Caki2 (cell line): ENCODE measurements around the gene CCDC197. TPM values are rescaled to one million over a fixed set of nuclear protein-coding genes. Genes with fewer than 3 reads are reported as not detected.

Experiments used
- DNase-seq: peaks from one replicate; pipeline ENCODE4 v3.0.0-alpha.2; 2015; ENCODE audit warnings: low read depth
- in situ Hi-C: cut with HindIII; loops from 2 replicates; pipeline ENCODE4 v1.10.0; 2016; ENCODE audit warnings: low sequenced_read_pairs, low pct_unique_long_range_greater_than_20kb, mixed read lengths
- total RNA-seq: library from RNA; depleted of rRNA; stranded (reverse); fragments of >200 nt; shearing (Covaris generic); gene quantifications from 2 replicates; pipeline ENCODE4 v1.2.3, GENCODE V29; 2014; ENCODE audit warnings: low replicate concordance

Gene CCDC197
- total RNA-seq, 1 experiment from 2014 or later = not detected

GRCh38 chr14:94045101-94045500 is 48.0 kb downstream of the CCDC197 start:
- no peak for DNase-seq
- in situ Hi-C loops = no loop called here

- in situ Hi-C loops = no loop called here
These were observed 48.7 kb downstream of the CCDC197 start for GRCh38 chr14:94045563-94046345.

GRCh38 chr14:94046696-94047250 is 49.7 kb downstream of the CCDC197 start:
- no peak for DNase-seq
- in situ Hi-C loops = no loop called here

More at GRCh38 chr14:94045563-94046345, 48.7 kb downstream of the CCDC197 start:
- DNase-seq = no peak

GRCh38 chr14:94047581-94047980 is 50.5 kb downstream of the CCDC197 start:
- in situ Hi-C loops = no loop called here

GRCh38 chr14:94048691-94049624 is 51.9 kb downstream of the CCDC197 start:
- in situ Hi-C loops = no loop called here
- DNase-seq = no peak

More at GRCh38 chr14:94047581-94047980, 50.5 kb downstream of the CCDC197 start:
- no peak for DNase-seq

GRCh38 chr14:94049625-94050023 is 52.5 kb downstream of the CCDC197 start:
- in situ Hi-C loops = no loop called here
- DNase-seq = no peak

GRCh38 chr14:94050231-94050880 is 53.3 kb downstream of the CCDC197 start:
- in situ Hi-C loops = no loop called here
- no peak for DNase-seq

- in situ Hi-C loops = no loop called here
- DNase-seq = no peak
These were observed 54.0 kb downstream of the CCDC197 start for GRCh38 chr14:94051115-94051514.

GRCh38 chr14:94051779-94052178 is 54.7 kb downstream of the CCDC197 start:
- DNase-seq = no peak
- in situ Hi-C loops = no loop called here

- in situ Hi-C loops = no loop called here
These were observed 55.1 kb downstream of the CCDC197 start for GRCh38 chr14:94052199-94052598.

GRCh38 chr14:94052662-94053061 is 55.6 kb downstream of the CCDC197 start:
- no peak for DNase-seq
- in situ Hi-C loops = no loop called here

More at GRCh38 chr14:94052199-94052598, 55.1 kb downstream of the CCDC197 start:
- DNase-seq = no peak

GRCh38 chr14:94054401-94054800 is 57.3 kb downstream of the CCDC197 start:
- in situ Hi-C loops = no loop called here

GRCh38 chr14:94054936-94055335 is 57.8 kb downstream of the CCDC197 start:
- in situ Hi-C loops = no loop called here
- DNase-seq = no peak

More at GRCh38 chr14:94054401-94054800, 57.3 kb downstream of the CCDC197 start:
- DNase-seq = no peak

- in situ Hi-C loops = no loop called here
- no peak for DNase-seq
These were observed 59.6 kb downstream of the CCDC197 start for GRCh38 chr14:94056579-94057308.

GRCh38 chr14:94058128-94058673 is 61.1 kb downstream of the CCDC197 start:
- no peak for DNase-seq
- in situ Hi-C loops = no loop called here
